Right renal pelvis (tissue), 4 donors: ENCODE data around the gene ELP4. TPM values are rescaled to one million over a fixed set of nuclear protein-coding genes. Genes with fewer than 3 reads are reported as not detected.
"Not testable (repeated sequence)": the region's sequence is repeated elsewhere in the genome, so short reads cannot be mapped to it uniquely, and the experiment has no call there.

Source experiments
- DNase-seq, 4 donors: peaks; one replicate each; pipeline ENCODE4 v3.0.0-alpha.2; 2013; ENCODE audit warnings: low read depth in 4 of 4, low spot score in 3 of 4, missing footprints in 1 of 4
- polyA plus RNA-seq, 4 donors: library from polyadenylated mRNA; unstranded; fragments of 120-200 nt; gene quantifications; one replicate each; pipeline ENCODE4 v1.2.1, GENCODE V29; 2013; ENCODE audit not compliant: insufficient read length in 4 of 4

The ELP4 gene
- 10 to 100 TPM; 25.5 to 32.4 (median 31.7) TPM for polyA plus RNA-seq

DNA sequence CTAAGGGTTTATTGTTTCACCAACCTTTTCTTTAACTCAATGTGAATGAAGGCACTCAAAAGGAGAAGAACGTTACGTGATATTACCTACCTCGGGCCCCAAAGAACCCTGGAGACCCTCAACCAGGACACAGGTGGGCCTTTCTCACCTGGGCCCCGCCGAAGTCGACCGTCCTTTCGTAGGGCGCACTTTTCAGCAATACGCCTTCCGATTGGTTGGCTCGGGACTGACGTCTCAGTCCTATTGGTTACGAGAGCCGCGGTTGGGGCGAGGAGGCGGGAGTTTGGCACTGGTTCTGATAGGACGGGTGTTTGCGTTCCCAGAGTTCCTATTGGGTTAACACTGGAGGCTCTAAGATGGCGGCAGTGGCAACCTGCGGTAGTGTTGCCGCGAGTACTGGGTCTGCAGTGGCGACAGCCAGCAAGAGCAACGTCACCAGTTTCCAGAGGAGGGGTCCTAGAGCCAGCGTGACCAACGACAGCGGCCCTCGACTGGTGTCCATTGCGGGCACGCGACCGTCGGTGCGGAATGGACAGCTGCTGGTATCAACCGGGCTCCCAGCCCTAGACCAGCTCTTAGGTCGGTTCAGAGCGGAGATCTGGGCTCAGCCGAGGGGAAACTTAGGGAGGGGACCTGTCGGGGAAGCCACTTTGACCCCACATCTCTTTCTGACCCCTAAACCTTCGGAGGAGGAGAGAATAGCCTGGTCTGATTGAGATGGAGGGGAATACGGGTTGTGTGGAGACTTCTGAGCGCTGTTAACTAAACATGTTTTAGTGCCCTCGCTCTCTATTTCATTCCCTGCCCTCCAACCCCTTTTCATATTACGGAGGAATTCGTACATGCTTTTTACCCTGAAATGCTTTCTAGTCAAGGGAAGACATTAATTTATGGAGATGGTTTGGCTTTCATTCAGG is at the start of gene ELP4, which contains the start of gene IMMP1L:
ELP4 (plus strand) TSS at position 339 of the 917 bp plus-strand sequence; CDS start at position 357, 18 bp downstream.
IMMP1L (minus strand) TSS at position 194 of the 917 bp plus-strand sequence. CDS start 46,346 bp downstream, outside the sequence.
- DNase-seq = peak; percentile 94 to 98 (median 96)

DNA sequence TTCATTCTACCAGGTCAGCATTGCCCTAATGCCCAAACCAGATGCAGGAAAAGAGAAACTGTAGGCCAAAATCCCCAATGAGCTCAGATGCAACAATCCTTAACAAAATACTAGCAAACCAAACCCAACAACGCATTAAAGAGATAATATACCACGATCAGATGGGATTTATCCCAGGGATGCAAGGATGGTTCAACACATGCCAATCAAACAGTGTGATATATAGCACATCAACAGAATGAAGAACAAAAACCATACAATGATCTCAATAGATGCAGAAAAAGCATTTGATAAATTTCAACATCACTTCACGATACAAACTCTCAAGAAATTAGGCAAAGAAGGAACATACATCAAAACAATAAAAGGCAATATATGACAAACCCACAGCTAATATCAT is 45.1 kb upstream of the ELP4 start:
- no peak for DNase-seq

- DNase-seq = no peak
Measured at GRCh38 chr11:31474083-31474482, 35.5 kb upstream of the ELP4 start.

- no peak for DNase-seq
Measured at GRCh38 chr11:31477528-31478222, 31.9 kb upstream of the ELP4 start.

- no peak for DNase-seq
Measured at GRCh38 chr11:31478223-31478590, 31.4 kb upstream of the ELP4 start.

GRCh38 chr11:31479066-31479465 is 30.5 kb upstream of the ELP4 start:
- no peak for DNase-seq

DNA sequence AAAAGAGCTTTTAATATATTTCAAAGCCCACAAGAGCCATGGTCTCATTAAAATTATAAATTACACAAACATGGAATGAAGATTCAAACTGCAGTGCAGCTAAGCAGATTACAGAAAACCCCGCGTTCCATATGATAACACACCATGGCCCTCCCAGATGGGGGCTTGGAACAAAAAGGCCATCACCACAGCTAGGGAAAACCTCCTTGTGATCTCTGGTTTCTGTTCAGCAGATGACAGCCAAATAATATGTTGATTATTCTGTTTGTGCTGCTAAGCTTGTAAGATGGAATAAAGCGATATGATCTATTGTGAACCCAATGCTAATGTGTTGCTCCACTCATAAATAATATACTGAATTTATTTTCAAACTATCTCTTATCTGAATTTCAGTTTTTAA is 28.6 kb upstream of the ELP4 start:
- DNase-seq = no peak

- no peak for DNase-seq
Measured at GRCh38 chr11:31484497-31484896, 25.1 kb upstream of the ELP4 start.

- DNase-seq = no peak
Measured at GRCh38 chr11:31487848-31488247, 21.7 kb upstream of the ELP4 start.

DNA sequence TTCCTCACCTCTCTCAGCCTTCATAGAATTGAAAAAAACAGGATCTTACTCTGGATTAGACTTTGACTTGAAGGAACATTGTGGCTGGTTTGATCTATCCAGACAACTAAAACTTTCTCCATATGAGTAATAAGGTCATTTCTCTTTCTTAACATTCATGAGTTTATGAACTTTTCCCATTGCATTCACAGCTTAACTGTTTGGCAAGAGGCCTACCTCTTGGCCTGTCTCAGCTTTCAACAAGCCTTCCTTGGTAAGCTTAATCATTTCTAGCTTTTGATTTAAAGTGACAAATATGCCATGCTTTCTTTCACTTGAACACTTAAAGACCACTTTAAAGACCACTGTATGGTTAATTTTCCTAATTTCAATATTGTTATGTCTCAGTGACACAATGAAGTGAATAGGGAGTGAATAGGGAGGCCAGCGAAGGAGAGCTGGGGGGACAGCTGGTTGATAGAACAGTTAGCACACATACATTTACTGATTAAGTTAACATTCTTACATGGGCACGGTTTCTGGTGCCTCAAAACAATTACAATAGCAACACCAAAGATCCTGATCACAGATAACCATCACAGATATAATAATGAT is 17.1 kb upstream of the ELP4 start:
- no peak for DNase-seq

DNA sequence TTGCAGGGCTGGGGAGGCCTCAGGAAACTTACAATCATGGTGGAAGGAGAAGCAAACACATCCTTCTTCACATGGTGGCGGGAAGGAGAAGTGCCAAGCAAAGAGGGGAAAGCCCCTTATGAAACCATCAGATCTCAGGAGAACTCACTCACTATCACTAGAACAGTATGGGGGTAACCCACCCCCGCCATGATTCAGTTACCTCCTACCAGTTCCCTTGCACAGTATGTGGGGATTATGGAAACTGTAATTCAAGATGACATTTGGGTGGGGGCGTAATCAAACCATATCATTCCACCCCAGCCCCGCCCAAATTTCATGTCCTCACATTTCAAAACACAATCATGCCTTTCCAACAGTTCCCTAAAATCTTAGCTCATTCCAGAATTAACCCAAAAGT is 16.3 kb upstream of the ELP4 start:
- no peak for DNase-seq

DNA sequence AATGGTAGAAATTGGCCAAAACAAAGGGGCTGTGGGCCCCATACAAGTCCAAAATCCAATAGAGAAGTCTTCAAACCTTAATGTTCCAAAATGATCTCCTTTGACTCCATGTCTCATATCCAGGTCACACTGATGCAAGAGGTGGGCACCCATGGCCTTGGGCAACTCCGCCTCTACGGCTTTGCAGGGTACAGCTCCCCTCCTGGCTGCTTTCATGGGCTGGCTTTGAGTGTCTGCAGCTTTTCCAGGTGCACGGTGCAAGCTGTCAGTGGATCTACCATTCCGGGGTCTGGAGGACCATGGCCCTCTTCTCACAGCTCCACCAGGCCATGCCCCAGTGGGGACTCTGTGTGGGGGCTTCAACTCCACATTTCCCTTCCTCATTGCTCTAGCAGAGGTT is 15.8 kb upstream of the ELP4 start:
- not testable (repeated sequence) for DNase-seq

GRCh38 chr11:31499576-31500178 is 9.9 kb upstream of the ELP4 start:
- DNase-seq = no peak

GRCh38 chr11:31500560-31500959 is 9.0 kb upstream of the ELP4 start:
- DNase-seq = no peak

DNA sequence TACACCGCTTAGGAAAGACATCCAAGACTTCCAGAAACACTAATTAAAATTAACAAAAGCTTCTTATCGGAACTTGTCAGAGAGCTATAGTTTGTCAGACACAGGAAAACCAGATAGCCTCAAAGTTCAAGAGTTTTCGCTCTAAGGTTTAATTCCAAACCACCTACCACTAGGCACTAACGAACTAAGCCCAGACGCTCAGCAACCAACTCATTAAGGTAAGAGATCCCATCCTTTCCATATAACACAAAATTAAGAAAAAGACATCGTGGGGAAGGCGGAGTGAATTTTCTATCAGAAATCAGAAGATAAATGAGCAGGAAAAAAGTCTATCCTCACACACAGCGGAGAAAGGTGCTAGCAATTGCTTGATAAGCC is 527 bp upstream of the ELP4 start:
- no peak for DNase-seq

DNA sequence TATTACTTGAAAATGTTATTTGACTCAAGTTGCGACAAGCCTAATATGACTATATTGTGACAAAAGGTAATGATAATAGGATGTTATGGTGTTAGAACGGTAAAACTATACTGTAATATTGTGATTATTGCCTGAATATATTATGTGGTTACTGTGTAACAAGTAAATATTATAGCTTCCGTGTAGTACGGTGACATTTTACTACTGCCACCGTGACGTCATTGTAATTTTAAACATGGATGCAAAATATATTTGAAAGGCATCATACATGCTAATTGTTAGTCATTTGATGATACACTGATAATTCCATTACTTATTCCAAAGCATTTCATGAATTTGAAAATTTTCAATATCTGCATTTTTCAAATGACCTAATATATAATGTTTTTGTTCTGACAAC is 2.5 kb downstream of the ELP4 start:
- DNase-seq = no peak

DNA sequence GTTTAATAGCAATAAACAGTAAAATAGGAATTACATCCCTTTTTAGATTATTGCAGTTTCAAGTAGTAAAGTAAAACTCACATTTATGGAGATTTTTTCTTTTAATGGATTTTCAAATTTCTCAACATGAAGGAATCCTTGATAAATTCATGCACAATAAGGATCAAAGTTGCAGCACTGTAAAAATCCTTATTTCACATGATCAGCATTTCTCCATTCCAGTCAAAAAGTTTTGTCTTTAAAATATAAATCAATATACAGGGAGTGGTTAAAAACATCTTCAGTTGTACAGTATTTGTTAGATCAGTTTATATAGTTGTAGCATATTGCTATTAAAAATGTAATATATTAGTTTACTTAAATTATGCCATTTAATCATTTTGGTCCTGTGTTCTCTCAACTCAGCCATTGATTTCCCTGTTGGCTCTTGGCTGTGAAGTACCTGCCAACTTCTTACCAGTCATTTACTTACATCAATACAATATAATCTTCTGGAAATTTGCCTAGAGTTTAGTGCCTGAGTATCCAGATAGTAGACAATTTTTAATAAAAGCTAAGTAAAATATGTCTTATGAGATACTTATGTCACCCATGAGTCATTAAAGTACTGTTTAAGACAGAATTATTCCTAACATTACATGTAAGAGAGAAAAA is 12.1 kb downstream of the ELP4 start:
- DNase-seq = no peak

- no peak for DNase-seq
Measured at GRCh38 chr11:31529189-31529588, 19.6 kb downstream of the ELP4 start.

GRCh38 chr11:31529701-31530100 is 20.1 kb downstream of the ELP4 start:
- no peak for DNase-seq

DNA sequence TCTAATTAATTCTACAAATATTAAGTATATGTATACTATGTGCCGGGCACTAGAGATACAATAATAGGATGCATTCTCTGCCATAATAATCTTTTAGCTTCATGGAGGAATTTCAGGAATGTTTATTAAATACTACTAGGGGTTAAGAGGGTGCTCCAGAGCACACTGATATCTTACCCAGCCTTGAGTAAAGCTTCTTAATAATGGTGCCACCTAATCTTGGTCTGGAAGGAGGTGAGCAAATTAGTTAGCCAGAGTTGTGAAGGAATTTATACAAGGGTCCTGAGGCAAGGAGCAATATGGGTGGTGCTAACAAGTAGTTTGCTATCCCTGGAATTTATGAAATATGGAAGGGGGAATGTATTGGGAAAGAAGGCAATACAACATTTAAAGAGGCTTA is 21.7 kb downstream of the ELP4 start:
- no peak for DNase-seq
